ENCODE measurements around the gene C4orf50.

The C4orf50 gene

DNA sequence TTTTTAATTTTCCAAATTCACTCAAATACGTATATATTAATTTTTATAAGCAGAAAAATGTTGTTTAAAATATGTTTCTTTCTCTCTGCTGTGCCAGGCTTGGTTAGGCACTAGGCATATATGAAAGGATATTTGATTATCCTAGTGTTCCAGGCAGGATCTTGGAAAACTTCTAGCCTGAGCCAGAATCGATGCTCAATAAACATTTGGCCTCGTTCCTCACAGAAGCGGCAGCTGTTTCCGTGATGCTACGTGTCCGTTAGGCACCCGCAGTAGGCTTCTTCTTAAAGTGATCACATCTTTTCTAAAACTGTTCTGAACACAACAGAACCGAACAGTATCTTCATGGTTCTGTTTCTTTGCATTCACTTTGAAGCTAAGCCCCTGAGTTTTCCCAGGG, 75.3 kb downstream of the C4orf50 start:
- DNase-seq (ENCODE audit: low read depth): no peak

DNA sequence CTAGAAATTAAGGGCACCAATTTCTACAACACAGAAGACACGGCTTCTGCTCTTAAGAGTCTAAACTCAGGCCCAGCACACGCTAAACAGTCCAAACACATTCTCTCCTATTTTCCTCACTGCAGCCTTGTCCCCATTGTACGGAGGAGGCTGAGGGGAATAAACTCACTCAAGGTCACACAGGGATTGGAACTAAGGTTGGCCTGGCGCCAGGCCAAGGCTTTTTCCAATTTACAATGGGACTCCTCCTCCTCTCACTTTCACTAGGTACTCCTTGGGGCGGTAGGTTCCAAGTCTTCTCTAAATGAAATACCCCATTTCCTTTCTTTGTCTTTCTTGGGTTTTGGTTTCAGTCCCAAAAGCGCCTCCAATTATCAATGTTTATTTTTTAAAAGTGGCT, 76.6 kb downstream of the C4orf50 start:
- no peak for DNase-seq (ENCODE audit: low read depth)

DNA sequence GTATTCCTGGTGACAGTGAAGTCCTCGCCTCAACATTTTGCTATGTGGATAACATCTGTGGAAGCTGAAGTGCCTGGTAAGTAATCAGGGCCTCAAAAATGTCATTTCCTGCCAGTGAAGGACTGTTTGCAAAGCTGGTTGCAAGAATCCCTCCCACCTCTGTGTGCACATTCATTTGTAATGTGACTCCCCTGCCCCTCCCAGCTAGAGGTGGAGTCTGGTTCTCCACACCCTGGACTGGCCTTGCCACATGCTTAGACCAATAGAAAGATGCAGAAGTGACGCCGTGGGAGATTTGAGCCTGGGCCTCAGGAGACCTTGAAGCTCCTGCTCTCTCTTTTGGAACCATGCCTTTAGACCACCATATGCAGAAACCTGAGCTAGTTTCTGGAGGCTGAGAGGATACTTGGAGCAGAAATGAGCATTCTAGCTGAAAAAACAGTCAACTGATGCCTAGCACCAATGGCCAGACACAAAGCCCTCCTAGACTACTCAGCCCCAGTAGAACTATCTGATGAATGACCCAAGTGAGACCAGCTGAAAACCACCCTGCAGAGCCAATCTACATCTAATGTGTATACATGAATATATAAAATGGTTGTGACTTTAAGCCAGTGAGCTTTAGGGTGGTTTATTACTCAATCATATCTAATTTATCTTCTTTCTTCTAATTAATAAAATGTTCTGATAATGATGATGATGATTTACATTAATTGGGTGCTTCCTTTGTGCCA, 77.6 kb downstream of the C4orf50 start:
- DNase-seq (ENCODE audit: low read depth): no peak

DNA sequence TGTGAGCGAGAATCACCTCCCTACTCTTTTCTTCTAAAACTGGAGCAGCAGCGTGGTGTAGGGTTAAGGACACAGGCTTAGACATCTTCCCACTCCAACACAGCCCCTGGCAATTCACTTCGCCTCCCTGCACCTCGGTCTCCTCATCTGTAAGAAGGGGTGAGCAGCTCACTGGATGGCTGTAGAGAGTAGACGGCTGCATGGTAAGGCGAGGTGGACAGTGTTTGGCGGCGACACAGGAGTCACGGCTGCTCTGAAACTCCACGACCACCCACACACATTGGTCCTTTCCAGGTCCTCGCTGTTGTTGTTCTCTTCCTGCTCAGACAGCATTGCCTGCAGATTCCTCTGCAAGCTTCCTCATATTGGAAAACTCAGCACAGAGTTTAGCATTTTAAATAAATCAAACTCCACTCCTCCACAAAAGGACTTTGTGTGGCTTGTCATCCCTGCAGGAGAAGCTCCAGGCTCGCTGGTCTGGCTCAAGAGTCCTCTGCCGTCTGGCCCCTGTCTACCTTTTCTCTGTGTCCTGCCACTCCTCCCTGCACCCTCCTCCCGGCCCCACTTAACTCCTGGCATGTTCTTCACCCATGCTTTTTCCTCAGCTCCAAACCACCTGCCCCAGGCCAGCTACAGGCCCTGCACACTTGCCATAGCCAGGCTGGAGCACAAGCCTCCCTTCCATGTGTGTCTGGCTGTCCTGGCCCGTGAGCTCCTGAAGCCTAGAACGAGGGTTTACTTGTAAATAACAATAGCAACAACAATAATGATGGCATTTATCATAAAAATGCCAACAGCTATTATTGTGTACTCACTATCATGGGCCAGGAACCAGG, 84.0 kb downstream of the C4orf50 start:
- no peak for DNase-seq (ENCODE audit: low read depth)

DNA sequence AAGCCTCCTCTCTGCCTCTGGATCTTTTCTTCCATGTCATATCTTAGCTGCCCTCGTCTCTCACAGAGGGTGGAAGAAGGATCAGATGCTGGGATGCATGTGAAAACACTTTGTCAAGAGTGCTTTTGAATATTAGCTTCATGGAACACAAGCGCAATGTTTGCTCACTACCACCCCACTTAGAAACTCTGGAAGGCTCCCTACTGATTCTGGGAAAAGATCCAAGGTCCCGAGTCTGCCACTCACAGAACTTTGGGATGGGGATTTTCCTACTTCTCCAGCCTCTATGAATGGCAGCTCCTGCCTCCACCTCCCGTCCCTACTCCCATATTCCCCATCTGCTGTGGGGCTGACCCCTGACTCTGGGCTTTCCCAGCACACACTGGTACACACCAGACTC, 85.1 kb downstream of the C4orf50 start:
- DNase-seq (ENCODE audit: low read depth): no peak

DNA sequence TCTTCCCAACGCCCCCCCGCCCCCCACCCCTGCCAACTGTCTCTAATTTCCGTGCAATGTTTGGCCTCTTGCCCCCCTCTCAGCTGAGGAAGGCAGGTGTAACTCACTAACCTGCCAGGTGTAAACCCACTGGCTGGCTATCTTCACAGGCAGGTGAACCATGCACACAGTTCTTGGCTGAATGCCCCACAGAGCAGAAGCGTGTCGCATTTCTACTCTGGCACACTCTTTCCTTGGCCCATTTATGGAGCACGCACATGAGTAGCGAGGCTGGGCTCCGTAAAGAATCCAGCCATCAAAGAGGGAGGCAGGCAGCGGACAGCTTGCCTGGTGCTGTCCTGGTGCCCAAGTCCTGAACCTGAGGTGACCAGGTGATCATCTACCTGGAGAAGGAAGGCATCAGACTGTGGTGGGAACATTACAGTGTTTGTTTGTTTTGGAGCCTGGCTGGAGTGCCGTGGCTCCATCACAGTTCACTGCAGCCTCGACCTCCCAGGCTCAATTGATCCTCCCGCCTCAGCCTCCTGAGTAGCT, 86.1 kb downstream of the C4orf50 start:
- DNase-seq (ENCODE audit: low read depth): no peak

DNA sequence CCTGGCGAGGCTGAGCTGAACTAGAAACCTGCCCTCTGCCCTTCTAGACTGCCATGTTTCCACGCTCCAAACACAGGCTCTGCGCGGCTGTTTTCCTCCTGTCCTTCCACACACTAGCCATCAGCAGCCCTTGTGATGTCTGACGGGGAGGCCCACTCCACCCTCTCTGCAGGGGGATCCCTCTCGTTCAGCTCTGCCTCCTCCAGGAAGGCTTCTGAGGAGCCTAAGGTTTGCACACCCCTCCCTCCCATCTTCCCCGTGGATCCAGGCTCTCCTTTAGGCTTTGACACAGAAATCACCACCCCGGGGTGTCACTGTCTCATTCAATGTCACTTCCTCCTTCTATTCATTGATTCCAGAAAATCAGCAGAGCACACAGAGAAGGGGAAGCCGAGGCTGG, 86.7 kb downstream of the C4orf50 start:
- no peak for DNase-seq (ENCODE audit: low read depth)

DNA sequence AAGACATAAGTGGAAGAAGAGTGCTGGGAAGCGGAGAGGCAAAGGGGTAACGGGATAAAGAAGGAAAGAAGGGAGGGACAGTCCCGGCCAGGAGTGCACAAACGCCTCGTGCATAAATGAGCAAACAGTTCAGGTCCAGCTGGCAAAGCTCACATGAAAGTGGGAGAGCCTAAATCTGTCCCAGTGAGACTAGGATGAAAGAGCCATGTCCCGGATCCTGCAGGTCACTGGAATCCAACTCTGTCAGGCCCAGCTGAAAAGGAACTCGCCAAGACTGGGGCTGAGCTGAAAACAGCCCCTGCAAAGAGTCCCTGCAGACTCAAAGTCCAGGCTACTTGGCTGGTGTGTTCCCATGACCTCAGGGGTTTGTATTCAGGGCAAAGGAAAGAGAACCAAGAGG, 87.4 kb downstream of the C4orf50 start:
- no peak for DNase-seq (ENCODE audit: low read depth)

DNA sequence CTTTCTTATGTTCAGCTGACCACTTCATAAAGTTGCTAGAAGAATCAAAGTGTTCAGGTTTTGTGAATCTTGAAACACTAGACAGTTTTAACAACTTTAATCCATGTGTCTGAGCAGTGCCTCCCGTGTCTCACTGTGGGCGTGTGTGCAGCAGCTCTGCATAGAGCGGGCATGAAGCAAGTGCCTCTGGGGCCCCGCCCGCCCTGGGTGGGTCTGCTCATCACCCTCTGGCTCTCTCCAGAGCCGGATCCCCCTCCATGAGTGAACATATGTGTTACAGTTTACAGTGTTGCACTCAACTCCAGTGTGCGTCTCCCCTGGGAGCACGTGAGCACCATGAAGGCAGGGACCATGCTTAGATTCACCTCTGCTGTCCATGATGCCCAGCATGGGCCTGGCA, 87.8 kb downstream of the C4orf50 start:
- no peak for DNase-seq (ENCODE audit: low read depth)

DNA sequence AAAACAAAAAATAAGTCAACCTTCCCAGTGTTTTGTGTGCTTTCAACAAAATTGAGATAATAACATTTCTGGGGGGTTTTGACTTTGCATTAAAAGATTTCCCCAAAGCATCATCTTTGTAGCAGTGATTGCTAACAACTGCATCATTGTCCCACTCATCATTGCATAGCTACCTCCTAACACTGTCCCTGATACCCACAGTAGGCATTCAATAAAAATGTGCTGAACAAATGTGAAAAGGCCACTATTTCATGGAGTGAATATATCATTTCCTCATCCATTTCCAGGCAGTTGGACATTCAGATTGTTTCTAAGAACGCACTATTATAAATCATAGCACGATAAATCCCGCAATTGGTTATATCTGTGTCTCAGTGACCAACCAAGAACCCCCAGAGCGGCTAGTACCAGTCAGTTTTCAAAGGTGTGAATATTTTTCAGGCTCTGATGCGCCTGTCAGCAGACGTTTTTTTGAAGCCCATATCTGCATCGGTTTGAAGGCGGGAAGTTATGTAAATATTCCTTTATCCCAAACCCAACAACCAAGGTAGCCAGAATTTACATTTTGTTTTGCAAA, 89.3 kb downstream of the C4orf50 start:
- DNase-seq (ENCODE audit: low read depth): no peak

DNA sequence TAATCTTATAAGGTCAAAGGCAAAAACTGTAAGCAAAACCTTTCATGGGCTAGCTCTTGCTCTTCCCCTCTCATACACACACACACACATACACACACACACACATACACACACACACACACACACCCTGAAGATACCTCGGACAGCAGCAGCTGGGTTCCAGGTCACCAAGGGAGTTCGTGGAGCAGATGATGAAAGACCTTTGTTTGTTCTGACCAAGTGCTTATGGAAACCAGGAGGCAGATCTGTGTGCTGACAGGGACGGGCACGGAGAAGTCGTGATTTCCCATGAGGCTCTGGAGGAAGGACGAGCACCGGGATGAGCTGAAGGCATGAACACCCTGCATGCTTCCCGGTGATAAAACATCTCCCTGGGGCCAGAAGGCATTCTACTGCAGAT, 90.0 kb downstream of the C4orf50 start:
- no peak for DNase-seq (ENCODE audit: low read depth)

DNA sequence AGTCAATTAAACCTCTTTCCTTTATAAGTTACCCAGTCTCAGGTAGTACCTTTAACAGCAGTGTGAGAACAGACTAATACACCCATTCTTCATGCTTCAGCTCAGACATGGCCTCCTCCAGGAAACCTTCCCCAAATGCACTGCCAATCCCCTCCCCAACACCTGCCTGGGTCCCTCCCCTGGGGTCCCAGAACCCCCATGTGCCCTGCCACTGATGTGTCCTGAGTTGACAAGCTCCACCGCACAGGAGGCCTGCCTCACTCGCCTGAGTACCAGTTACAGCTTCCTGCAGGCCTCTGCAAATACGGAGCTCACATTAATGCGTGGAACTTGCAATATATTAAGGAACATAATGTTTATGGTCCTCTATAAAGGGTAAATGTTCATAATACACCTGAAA, 90.5 kb downstream of the C4orf50 start:
- DNase-seq (ENCODE audit: low read depth): no peak

DNA sequence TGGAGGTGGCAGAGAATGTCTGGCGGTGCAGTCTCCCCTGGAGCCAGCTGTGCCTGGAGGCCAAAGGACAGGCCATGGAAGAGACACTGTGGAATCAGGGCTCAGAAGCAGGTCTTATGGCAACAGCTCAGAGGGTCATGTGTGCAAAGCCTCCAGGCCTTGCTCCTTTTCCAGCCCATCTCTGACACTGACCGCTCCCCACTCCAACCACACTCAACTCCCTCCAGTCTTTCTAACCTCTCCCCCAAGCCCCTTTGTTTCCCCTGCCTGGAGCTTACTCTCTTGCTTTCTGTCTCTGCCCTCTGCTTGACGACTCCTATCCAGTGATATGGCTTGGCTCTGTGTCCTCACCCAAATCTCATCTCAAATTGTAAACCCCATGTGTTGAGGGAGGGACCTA, 91.1 kb downstream of the C4orf50 start:
- no peak for DNase-seq (ENCODE audit: low read depth)

DNA sequence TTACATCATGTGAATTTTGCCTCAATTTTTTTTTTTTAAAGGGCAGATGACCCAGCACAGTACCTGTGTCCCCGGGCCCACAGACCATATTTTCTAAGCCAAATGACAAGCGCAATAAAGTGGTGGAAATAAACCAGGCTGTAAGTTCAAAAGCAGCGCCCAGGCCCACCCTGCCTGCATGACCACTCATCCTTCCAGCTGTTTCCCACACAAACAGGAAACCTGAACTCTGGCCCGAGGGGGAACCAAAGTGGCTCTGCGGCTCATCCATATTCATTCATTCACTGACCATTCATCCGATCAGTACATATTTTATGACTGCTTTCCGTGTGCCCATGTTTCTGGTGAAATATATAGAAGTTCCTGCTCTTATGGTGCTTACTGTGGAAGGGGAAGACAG, 91.6 kb downstream of the C4orf50 start:
- no peak for DNase-seq (ENCODE audit: low read depth)

DNA sequence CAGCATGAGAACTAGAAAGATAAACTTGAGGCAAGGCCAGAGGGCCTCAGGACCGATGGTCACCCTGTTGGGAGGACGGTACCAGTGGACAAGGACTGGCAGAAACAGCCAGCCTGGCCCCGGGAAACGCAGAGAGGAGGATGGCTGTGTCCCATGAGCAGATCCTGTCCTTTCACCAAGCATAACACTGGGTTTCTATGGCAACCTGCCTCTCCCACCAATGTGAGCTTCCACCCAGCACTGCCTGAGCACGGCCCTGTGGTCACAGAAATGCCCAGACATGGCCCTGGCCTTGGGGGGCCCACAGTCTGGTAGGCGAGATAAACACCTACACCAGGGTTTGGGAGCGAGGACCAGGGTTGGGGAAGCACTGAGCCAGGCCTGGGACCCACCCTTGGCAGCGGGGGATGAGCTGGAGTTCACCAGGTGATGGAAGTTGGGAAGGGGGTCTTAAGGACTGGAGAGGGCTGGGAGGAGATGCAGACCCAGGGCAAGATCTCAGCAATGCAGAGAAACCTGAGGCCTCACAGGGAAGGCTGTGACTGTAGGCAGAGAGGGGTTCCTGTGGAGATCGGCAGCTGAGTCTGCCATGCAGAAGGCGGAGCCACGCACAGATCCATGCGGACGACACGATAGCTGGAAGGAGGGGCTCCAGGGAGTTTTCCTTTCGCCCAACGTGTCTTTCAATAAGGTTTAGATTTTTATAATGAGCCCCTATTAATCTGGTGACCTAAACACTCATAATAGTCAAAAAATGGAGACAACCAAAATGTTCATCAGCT, 92.6 kb downstream of the C4orf50 start:
- no peak for DNase-seq (ENCODE audit: low read depth)

DNA sequence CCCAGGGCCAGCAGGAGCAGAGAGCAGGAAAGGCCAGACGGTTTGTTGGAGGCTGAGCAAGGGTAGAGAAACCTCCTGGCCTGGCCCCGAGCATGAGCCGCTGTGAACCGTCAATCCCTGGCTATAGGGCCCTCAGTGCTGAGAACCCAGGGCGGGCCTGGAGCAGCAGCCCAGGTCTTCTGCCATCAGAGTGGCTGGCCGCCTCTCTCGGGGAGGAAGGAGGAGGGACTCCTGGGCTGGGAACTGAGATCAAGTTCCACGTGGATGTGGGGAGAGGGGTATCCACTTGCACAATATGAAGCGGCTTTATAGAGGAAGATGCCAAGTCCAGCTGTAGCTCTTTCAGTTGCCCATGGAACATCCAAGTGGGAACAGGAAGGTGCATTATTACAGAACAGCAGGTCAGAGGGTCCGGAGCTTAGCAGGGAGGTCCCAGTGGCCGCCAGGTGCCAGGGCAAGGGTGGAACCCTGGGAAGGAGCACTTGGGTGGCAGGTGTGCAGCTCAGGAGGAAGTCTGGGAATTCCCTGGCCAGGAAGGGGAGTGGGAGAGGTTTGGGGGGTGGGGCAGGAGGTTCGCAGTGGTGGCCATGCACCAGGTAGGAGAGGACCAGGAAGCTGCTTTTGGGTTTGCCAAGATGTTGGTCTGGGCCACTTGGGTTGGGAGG, 93.6 kb downstream of the C4orf50 start:
- no peak for DNase-seq (ENCODE audit: low read depth)

DNA sequence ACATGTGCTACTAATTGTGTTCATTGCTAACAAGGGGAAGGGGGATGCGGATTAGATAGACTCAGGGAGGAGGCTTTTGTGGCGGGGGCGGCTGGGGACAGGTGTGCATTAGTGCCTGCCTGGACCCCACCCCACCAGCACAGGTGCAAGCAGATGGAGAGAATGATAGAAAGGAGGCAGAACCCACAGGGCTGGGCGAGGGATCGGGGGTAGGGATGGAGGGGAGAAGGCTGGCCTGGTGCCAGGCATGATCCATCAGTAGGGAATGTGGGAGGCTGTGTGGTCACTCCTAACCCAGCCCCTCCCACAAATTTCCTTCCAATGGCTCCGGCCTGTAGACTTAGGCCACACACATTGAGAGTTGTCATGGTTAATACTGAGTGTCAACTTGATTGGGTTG, 94.9 kb downstream of the C4orf50 start:
- no peak for DNase-seq (ENCODE audit: low read depth)

DNA sequence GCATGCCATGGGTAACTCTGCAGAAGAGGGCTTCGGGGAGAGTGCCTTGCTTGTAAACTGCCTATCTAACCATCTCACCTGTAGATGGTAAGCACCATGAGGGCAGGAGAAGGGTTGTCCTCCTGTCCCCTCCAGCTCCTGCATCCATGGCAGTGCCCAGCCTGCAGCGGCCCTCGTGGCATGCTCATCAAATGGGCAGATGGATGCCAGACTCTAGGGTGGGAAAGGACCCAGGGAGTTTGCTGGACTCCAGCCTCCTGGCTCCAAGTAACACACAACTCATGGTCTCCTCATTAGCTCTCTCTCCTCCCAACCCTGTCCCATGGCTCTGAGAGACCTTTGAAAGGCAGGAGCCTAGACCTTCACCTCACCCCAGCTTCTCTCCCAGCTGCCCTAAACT, 95.7 kb downstream of the C4orf50 start:
- no peak for DNase-seq (ENCODE audit: low read depth)

DNA sequence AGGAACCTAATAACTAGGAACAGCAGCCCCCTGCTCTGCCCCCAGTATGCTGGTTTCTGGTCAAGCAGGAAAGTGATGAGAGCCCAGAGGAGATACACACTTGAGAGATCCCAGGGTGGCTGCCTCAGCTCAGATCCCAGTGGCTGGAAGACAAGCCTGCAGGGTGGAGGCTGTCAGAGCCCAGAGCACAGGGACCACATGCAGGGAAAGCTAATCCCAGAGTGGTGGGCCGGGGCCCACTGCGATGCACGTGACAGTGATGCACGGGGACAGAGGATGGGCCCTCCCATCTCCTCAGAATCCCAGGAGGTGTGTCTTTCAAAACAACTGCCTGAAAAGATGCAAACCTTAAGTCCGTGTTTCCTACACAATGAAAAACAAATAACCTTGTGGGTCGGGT, 96.2 kb downstream of the C4orf50 start:
- DNase-seq (ENCODE audit: low read depth): no peak

DNA sequence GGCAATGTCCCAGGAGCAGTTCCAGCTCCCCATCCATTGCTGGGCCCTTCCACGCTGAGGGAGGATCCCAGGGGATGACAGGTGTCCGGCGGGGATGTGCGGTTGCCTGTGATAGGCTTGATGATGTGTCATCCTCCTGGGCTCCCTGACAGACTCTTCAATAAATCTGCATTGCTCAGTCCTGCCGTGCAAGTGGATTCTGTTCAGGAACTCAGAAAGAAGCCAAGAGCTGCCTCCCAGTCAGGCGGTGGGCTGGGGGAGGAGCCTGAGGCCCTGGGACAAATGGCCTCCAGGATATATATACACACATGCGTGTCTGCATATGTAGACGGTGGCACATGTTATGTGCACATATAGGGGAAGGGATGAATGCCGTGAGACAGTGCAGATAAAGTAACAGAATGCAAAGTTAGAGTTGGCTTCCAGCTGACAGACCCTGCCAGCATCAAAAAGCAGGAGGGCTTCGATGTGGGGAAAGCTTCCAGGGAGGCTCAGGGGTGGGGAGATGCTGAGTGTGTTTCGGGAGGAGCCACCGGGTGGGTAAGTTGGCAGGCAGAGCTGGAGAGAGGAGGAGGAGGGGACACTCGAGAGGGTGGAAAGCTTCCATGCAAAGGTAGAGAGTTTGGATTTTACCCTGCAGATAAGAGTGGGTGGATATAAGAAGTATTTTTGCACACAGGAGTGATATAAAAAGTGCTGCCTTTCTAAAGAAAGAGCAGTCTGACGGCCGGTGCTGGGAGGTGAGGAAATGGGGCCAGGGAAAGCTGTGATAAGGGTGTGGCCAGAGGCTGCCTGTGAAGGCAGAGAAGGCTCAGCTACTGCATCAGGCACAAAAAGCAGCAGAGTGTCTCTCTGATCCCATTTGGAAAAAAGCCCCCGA, 96.9 kb downstream of the C4orf50 start:
- no peak for DNase-seq (ENCODE audit: low read depth)

DNA sequence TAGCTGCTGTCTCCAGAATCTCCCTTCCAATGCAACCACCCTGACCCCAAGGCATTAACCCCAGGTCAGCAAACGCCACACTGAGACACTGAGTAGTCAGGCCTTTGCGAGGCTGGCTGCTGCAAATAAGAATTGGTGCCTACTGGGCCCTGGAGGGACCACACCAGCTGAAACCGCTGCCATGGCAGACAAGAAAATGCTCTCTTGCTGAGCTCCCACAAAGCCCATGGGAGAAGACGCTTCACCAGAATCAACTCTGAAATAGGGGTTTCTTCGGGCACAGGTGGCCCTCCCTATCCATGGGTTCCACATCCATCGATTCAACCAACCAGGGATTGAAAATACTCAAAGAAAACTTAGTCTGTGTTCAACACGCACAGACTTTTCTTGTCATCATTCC, 98.7 kb downstream of the C4orf50 start:
- DNase-seq (ENCODE audit: low read depth): no peak
